GM12875 (cell line): Measurements from ENCODE around the gene EDN1.

ENCODE experiments used
- H3K4me3 ChIP-seq: one replicate; pipeline ENCODE4 v1.5.1; 2011; ENCODE audit warnings: low read depth, low read length, control low read depth
- TF ChIP-seq, protein P1 (sequence below): IDR thresholded peaks from 2 replicates; pipeline ENCODE4 v1.5.1; 2011; ENCODE audit warnings: low read depth, mild to moderate bottlenecking, control low read depth, inconsistent platforms, low read length, moderate library complexity, borderline replicate concordance; ENCODE audit not compliant: insufficient read depth

Gene EDN1

DNA sequence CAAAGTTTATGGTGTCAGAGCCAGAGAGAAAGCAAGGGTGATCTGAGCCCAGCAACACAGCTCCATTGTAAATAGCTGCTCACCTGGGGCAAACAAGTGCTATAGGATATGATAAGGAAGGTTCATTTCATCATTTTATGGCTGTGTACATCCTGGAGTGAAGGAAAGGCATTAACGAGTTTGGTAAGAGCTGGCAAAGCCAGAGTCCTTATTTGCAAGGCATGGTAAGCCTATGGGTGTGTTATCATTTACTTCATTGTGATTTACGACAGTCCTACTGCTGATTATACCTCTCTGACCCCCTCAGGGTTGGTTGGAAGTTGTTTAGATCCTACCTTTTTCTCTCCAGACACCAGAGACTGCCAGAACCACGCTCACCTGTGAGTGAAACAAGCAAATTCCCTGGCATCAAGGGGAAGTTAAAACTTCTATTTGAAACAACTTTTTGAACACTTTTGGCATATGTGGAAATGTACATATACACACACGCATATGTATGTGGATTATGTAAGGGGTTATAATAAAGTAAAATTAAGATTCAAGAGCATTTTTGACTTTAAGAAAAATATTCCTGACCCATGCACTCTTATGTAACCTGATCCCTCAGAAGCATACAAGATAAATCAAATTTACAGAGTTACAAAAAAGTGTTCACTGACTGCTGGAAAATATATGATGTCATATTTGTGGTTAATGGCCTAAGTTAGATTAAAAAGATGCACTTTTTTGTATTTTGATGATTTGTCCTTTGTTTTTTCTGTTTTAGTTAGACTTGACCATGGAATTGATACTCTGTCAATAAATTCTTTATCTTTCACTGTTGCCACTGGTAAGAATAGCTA is 40.4 kb upstream of the EDN1 start:
- H3K4me3 ChIP-seq, result no peak overlapping the region
- TF ChIP-seq, protein P1, sequence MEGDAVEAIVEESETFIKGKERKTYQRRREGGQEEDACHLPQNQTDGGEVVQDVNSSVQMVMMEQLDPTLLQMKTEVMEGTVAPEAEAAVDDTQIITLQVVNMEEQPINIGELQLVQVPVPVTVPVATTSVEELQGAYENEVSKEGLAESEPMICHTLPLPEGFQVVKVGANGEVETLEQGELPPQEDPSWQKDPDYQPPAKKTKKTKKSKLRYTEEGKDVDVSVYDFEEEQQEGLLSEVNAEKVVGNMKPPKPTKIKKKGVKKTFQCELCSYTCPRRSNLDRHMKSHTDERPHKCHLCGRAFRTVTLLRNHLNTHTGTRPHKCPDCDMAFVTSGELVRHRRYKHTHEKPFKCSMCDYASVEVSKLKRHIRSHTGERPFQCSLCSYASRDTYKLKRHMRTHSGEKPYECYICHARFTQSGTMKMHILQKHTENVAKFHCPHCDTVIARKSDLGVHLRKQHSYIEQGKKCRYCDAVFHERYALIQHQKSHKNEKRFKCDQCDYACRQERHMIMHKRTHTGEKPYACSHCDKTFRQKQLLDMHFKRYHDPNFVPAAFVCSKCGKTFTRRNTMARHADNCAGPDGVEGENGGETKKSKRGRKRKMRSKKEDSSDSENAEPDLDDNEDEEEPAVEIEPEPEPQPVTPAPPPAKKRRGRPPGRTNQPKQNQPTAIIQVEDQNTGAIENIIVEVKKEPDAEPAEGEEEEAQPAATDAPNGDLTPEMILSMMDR, result no peak

DNA sequence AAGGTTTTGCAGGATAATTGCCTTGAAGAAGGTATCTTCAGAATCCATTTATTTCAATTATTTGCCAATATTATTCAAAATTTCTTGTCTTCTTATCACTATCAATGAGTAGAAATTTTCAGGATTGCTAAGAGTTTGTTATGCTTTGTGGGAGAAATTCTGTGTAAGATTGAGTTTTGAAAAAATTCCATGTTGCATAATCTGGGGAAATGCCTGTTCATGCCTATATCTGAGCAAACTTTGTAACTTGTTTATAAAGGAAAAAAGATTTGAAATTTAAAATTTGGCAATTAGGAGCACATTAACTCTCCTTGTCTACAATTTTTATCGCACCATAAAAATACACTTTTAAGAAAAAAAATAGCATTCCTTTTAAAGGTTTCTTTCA is 39.8 kb upstream of the EDN1 start:
- no peak overlapping the region for H3K4me3 ChIP-seq
- TF ChIP-seq, protein P1, result no peak

DNA sequence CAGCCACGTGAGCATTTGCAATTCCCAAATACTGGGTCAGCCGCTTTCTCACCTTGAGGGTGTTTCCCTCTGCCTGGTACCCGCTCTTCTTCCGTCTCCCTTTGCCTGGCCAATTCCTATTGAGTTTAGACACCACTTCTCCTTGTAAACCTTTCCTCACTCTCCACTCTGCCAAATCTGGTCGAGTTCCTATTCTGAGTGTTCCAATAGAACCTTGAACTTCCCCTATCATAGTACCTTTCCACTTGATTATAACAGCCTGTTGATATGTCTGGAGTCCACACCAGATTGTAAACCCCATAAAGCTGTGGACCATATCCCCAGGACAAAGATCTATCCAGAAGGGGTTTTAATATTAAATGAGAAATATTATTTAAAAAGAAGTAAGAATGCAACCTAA is 36.0 kb upstream of the EDN1 start:
- TF ChIP-seq, protein P1, result no peak
- no peak overlapping the region for H3K4me3 ChIP-seq

DNA sequence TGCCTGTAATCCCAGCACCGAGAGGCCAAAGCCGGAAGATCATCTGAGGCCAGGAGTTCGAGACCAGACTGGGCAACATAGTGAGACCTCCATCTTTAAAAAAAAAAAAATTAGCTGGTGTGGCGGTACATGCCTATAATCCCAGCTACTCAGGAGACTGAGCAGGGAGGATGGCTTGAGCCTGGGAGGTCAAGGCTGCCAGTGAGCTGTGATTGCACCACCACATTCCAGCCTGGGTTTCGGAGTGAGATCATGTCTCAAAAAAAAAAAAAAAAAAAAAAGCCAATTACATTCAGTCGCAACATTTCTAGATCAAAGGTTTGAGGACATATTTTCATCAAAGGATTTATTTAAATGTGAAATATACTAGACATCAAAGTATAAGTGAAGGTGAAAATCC is 32.0 kb upstream of the EDN1 start:
- no peak overlapping the region for H3K4me3 ChIP-seq
- TF ChIP-seq, protein P1, result no peak

DNA sequence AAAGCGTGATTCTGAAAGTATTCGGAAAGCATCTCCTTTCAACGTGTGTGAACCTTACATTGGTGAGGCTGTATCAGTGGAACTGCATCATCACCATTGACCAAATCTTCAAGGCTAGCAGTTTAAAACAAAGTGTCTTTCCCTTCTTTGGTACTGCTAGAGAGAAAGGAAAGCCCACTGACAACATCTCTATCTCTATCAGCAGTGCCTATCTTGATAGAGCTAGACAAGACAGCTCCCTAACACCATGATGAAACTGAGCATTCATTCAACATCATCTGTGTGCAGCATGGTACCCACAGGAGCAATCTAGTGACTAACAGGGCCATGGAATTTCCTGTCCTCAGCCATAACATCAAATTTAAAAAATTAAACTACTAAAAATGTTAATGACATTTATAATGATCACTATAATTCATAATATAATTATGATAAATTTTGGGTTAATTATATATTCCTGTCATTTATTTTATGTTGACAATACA is 31.5 kb upstream of the EDN1 start:
- TF ChIP-seq, protein P1, result no peak
- H3K4me3 ChIP-seq, result no peak overlapping the region

DNA sequence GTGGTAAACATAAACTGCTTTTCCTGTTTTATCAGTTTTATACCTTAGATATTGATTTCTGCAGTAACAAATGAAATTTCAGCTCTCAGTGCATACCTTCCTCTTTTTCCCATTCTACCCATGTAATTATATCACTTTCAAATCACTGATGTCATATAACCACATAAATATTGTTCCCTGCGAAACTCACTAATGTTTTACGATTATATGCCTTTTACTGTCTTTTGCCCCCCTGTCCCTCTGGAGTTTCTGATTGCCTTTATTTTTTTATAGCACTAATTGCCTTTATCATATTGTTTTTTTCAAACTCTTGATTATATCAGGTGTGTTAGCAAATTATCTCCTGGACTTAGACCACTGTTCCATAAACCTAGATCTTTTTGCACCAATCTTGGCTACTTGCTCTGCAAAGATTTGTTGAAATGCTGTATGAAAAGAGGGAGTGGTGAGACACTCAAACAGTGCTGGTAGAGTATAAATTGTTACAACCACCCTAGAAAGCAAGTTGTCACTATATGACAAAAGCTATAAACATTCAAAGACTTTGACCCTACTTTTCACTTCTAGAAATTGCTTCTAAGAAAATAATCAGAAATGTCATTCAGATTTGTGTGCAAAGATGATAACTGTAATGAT is 29.6 kb upstream of the EDN1 start:
- TF ChIP-seq, protein P1, result no peak
- no peak overlapping the region for H3K4me3 ChIP-seq

DNA sequence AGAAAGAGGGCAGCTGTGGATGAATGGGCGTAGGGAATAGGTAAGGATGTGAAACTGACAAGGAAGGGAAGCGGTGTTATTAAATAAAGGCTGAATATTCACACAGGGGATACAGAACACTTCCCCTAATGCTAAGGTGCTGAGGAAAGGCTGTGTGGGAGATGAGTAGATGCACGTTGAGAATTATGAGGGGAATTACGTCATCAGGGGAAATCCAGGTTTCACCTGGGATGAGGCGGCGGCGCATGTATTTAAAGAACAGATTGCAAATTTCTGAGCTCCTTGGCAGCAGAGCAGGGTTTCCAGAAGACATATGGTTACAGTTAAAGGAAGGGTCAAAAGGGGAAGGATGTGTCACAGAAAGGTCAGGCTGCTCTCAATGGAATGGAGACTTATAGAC is 28.7 kb upstream of the EDN1 start:
- TF ChIP-seq, protein P1, result no peak
- H3K4me3 ChIP-seq, result no peak overlapping the region
